ENCODE data around the gene CSRP1. TPM values are rescaled to one million over a fixed set of nuclear protein-coding genes. Genes with fewer than 3 reads are reported as not detected.
A peak's percentile ranks its signal among the peaks of the same experiment; 100 is the strongest.

CSRP1 gene
- total RNA-seq, 4 donors from 2014 or later = 548 to 1,751 (median 1,444) TPM

DNA sequence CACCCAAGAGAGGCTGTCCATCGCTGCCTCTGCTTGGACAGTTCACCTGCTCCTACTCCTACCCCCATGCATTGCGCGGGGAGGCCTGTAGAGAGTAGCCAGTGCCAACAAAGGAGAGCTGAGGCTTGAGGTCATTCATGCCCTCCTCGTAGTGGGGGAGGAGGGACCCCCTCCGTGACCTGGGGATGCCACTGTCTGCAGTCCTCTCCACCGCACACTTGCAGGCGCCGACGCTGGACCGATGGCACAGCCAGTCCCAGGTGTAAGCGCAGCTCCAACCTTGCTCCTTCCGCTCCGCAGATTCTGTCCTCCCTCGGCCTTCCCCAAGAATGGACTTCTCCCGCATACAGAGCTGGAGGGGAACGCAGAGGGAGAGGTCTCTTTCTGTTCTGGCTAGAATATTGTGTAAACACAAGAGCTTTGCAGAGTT is 37.3 kb downstream of the CSRP1 start:
- Histone ChIP-seq H3K27ac (peak overlapping the region; percentile 95 to 100 (median 96)), H3K36me3 (peaks cover 0 to 22% (median 2%) of the 10 kb centered on the region in 3 donors), H3K4me1 (peaks cover 0 to 58% (median 21%) of the 10 kb centered on the region in 4 donors), H3K27me3 (no peaks in the 10 kb centered on the region), H3K4me3 (peak overlapping the region; percentile 59 to 91 (median 80)), H3K9me3 (no peaks in the 10 kb centered on the region)
- TF ChIP-seq EP300 (IDR thresholded peaks at IDR 0.05) = no peak
- TF ChIP-seq, protein P1, sequence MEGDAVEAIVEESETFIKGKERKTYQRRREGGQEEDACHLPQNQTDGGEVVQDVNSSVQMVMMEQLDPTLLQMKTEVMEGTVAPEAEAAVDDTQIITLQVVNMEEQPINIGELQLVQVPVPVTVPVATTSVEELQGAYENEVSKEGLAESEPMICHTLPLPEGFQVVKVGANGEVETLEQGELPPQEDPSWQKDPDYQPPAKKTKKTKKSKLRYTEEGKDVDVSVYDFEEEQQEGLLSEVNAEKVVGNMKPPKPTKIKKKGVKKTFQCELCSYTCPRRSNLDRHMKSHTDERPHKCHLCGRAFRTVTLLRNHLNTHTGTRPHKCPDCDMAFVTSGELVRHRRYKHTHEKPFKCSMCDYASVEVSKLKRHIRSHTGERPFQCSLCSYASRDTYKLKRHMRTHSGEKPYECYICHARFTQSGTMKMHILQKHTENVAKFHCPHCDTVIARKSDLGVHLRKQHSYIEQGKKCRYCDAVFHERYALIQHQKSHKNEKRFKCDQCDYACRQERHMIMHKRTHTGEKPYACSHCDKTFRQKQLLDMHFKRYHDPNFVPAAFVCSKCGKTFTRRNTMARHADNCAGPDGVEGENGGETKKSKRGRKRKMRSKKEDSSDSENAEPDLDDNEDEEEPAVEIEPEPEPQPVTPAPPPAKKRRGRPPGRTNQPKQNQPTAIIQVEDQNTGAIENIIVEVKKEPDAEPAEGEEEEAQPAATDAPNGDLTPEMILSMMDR (IDR thresholded peaks at IDR 0.05) = no peak
- DNase-seq (ENCODE audit: low spot score in 2 of 2) = no peak
- WGBS, 2 donors = 25 to 38% methylated on average over 11 to 16 of the region's 16 CpGs

GRCh38 chr1:201468844-201469644 is 37.9 kb downstream of the CSRP1 start, which contains the start of gene PHLDA3:
TSS of gene PHLDA3 (minus strand) at chr1:201469188. CDS start at chr1:201468786, 402 bp downstream.
- H3K4me1 ChIP-seq = peaks cover 0 to 64% (median 26%) of the 10 kb centered on the region in 4 donors
- peak within 1 kb of the TSS; percentile 95 to 100 (median 96) for H3K27ac ChIP-seq
- peak; percentile 83 to 86 for DNase-seq (ENCODE audit: low spot score in 2 of 2)
- WGBS, 2 donors = 0% methylated on average over 22 to 47 of the region's 76 CpGs
- no peaks in the 10 kb centered on the region for H3K27me3 ChIP-seq
- no peaks in the 10 kb centered on the region for H3K9me3 ChIP-seq
- H3K4me3 ChIP-seq = peak within 1 kb of the TSS; percentile 59 to 91 (median 80)
- peaks cover 0 to 29% (median 4%) of the 10 kb centered on the region in 3 donors for H3K36me3 ChIP-seq
- TF ChIP-seq, protein P1 (IDR thresholded peaks at IDR 0.05) = peak in 2 of 5 experiments; percentile 45 to 58
- peak in 1 of 2 donors; percentile 93 for TF ChIP-seq EP300 (IDR thresholded peaks at IDR 0.05)
- TF ChIP-seq POLR2A (IDR thresholded peaks at IDR 0.05) = peak; percentile 74 to 92

- 0% methylated on average over 2 to 36 of the region's 44 CpGs for WGBS, 2 donors
- peaks cover 0 to 31% (median 4%) of the 10 kb centered on the region in 3 donors for H3K36me3 ChIP-seq
- TF ChIP-seq POLR2A (IDR thresholded peaks at IDR 0.05) (no peak), EP300 (IDR thresholded peaks at IDR 0.05) (no peak)
- TF ChIP-seq, protein P1 (IDR thresholded peaks at IDR 0.05) = no peak
- H3K27me3 ChIP-seq = no peaks in the 10 kb centered on the region
- no peaks in the 10 kb centered on the region for H3K9me3 ChIP-seq
- DNase-seq (ENCODE audit: low spot score in 2 of 2) = no peak
- peaks cover 0 to 70% (median 29%) of the 10 kb centered on the region in 4 donors for H3K4me1 ChIP-seq
- peak overlapping the region; percentile 59 to 91 (median 80) for H3K4me3 ChIP-seq
- peak overlapping the region; percentile 95 to 100 (median 96) for H3K27ac ChIP-seq
Measured at GRCh38 chr1:201468501-201468843, 38.5 kb downstream of the CSRP1 start.

- DNase-seq (ENCODE audit: low spot score in 2 of 2) = no peak
- Histone ChIP-seq H3K9me3 (no peaks in the 10 kb centered on the region), H3K36me3 (peaks cover 0 to 31% (median 4%) of the 10 kb centered on the region in 3 donors), H3K27me3 (no peaks in the 10 kb centered on the region), H3K4me3 (peak overlapping the region; percentile 59 to 91 (median 80)), H3K27ac (peak overlapping the region; percentile 95 to 100 (median 96)), H3K4me1 (peaks cover 0 to 80% (median 47%) of the 10 kb centered on the region in 4 donors)
- no peak for TF ChIP-seq POLR2A (IDR thresholded peaks at IDR 0.05)
- TF ChIP-seq EP300 (IDR thresholded peaks at IDR 0.05) = peak in 1 of 2 donors; percentile 14
- 23 to 46% methylated on average over 3 of the region's 3 CpGs for WGBS, 2 donors
Measured at GRCh38 chr1:201466492-201466891, 40.4 kb downstream of the CSRP1 start.

- peak overlapping the region; percentile 59 to 91 (median 80) for H3K4me3 ChIP-seq
Measured at GRCh38 chr1:201465698-201466290, 41.1 kb downstream of the CSRP1 start.

More at GRCh38 chr1:201465698-201466290, 41.1 kb downstream of the CSRP1 start:
- TF ChIP-seq EP300 (IDR thresholded peaks at IDR 0.05) (no peak), POLR2A (IDR thresholded peaks at IDR 0.05) (no peak)
- TF ChIP-seq, protein P1 (IDR thresholded peaks at IDR 0.05) = no peak
- peaks cover 0 to 31% (median 4%) of the 10 kb centered on the region in 3 donors for H3K36me3 ChIP-seq
- peaks cover 0 to 80% (median 54%) of the 10 kb centered on the region in 4 donors for H3K4me1 ChIP-seq
- WGBS, 2 donors = 22 to 39% methylated on average over 6 to 7 of the region's 9 CpGs
- no peaks in the 10 kb centered on the region for H3K27me3 ChIP-seq
- H3K27ac ChIP-seq = peak overlapping the region; percentile 95 to 100 (median 96)
- DNase-seq (ENCODE audit: low spot score in 2 of 2) = no peak
- no peaks in the 10 kb centered on the region for H3K9me3 ChIP-seq

Data from tibial nerve (tissue), 4 donors.